T47D (cell line): ENCODE data around the gene MAP4K2.

Experiments
- DNase-seq, 2 experiments: peaks; one replicate each; pipeline versions ENCODE4 v3.0.0 to v3.0.0-alpha.2; 2011 to 2012; ENCODE audit warnings: low read depth in 1 of 2, low spot score in 1 of 2
- JUND ChIP-seq: IDR thresholded peaks from 2 replicates; pipeline ENCODE4 v1.6.1; 2012; ENCODE audit warnings: low read depth
- in situ Hi-C: cut with HindIII; loops from 2 replicates; pipeline ENCODE4 v1.10.0; 2016; ENCODE audit warnings: low sequenced_read_pairs, low pct_unique_long_range_greater_than_20kb

MAP4K2 gene

GRCh38 chr11:64790205-64791095 is 12.6 kb downstream of the MAP4K2 start:
- in situ Hi-C loops = no loop called here
- no peak for TF ChIP-seq JUND
- DNase-seq = no peak

- in situ Hi-C loops = no loop called here
- TF ChIP-seq JUND = no peak
- no peak for DNase-seq
Measured at GRCh38 chr11:64789331-64790204, 13.4 kb downstream of the MAP4K2 start.

DNA sequence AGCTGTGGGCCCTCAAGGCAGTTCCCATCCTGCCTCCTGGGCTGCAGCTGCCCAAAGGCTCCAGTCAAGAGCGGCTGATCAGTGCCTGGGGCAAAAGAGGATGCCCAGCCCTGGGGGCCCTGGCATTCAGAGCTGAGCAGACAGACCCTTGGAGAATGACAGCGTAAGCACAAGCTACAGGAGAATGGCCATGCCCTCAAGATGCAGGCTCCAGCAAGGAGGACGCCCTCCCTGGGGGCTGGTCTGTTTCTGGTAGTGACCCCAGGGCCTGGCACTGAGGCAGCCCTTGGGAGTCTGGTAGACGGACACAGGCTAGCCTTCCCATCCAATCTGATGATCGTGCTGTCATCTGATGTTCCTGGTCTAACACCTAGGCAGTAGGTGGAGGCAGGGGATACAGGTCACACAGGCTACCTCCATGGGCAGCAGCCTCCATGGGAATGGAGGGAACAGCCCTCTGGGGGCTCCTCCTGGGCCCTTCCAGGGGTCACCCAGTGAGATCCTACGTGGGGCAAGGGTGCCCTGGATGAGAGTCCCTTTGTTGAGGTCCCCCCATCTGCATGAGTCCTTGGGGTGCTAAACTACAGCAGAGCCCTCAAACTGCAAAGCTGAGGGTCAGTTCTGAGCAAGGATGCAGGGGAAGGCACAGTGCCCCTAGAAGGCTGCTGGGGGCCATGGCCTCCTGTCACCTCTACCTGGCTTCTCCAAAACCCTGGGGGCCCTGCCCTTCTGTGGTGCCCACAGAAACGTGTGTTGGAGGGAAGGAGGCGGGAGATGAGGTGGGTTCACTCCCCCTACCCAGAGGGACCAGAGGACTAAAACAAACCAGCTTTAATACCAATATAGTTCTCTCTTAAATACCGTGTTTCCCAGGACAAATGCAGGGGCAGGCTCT is 14.4 kb downstream of the MAP4K2 start:
- DNase-seq = no peak
- TF ChIP-seq JUND = no peak
- in situ Hi-C loops = no loop called here

- in situ Hi-C loops = no loop called here
- no peak for TF ChIP-seq JUND
- DNase-seq = peak; percentile 70 to 76
Measured at GRCh38 chr11:64787526-64788320, 15.3 kb downstream of the MAP4K2 start.

DNA sequence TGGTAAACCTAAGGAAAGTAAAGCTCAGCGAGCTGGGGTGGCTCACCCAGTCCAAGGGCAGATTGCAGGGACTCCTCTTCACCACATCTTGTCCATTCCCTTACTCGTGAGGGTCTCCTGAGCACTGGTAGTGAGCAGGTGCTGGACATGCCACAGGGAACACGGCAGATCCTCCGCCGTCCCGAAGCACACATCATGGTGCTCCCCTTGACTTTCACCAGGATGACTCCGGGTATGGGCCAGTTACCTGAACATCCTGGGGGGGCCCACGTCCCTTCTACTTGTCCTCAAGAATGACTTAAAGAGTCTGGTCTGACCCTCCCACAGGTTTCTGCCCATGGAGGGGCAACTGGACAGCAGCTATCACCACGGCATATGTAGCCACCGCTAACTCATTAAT is 16.7 kb downstream of the MAP4K2 start:
- no peak for DNase-seq
- in situ Hi-C loops = no loop called here
- TF ChIP-seq JUND = no peak

DNA sequence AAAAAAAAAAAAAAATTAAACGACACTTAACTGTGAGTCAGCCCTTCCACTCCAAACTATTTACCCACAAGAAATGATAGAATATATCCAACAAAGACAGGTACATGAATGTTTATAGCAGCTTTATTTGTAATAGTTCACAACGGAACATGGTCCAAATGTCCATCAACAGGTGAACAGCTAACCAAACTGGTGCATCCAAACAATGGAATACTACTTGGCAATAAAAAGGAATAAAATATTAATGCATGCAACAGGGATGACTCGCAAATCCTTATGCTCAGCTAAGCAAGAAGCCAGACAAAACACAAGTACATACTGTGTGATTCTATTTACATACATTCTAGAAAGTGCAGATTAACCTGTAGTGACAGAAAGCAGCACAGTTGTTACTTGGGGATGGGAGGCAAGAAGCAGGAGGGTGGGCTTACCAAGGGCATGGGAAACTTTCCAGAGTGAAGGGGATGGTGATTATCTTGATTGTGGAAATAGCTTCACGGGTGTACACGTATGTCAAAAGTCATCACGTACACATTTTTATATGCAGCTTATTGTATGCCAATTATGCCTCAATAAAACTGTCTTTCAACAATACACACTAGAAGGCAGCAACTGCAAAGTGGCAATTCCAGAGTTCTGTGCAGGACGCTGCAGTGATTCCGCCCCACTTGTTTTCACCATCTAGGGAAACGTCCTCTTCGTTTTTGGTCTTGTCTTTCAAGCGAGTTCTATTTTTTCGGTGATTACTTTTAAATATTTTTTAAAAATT is 18.0 kb downstream of the MAP4K2 start:
- TF ChIP-seq JUND = no peak
- no peak for DNase-seq
- in situ Hi-C loops = no loop called here

GRCh38 chr11:64778473-64779298 is 24.3 kb downstream of the MAP4K2 start, which contains the start of gene SF1:
SF1 (minus strand) TSS chr11:64778542; CDS start chr11:64778392, 150 bp downstream.
- peak; percentile 98 to 100 for DNase-seq
- TF ChIP-seq JUND = no peak
- in situ Hi-C loops = no loop called here

- in situ Hi-C loops = no loop called here
- no peak for DNase-seq
- TF ChIP-seq JUND = no peak
Measured at GRCh38 chr11:64778223-64778472, 24.9 kb downstream of the MAP4K2 start.

GRCh38 chr11:64777449-64778222 is 25.4 kb downstream of the MAP4K2 start:
- in situ Hi-C loops = no loop called here
- DNase-seq = peak; percentile 91 to 93
- no peak for TF ChIP-seq JUND

DNA sequence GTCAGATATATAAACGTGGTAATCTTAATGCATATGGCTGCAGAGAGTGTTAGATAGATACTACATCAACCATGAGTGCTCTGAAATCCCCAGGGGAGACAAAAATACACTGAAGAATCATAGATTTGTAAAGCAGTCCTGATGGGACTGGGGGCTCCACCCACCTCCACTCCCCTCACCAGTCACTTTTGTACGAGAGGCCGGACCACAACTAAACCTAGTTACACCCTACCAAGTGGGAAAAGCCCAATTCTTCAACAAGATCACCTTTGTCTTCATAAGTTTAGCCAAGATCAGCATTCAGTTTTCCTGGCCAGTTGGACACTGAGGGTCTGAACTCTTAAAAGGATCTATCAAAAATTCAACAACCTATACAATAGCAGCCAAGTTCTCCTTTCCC is 26.1 kb downstream of the MAP4K2 start:
- in situ Hi-C loops = no loop called here
- no peak for DNase-seq
- no peak for TF ChIP-seq JUND
